ENCODE results near the gene PNMA8C.
"Not testable (repeated sequence)": the region's sequence is repeated elsewhere in the genome, so short reads cannot be mapped to it uniquely, and the experiment has no call there.

The PNMA8C gene

DNA sequence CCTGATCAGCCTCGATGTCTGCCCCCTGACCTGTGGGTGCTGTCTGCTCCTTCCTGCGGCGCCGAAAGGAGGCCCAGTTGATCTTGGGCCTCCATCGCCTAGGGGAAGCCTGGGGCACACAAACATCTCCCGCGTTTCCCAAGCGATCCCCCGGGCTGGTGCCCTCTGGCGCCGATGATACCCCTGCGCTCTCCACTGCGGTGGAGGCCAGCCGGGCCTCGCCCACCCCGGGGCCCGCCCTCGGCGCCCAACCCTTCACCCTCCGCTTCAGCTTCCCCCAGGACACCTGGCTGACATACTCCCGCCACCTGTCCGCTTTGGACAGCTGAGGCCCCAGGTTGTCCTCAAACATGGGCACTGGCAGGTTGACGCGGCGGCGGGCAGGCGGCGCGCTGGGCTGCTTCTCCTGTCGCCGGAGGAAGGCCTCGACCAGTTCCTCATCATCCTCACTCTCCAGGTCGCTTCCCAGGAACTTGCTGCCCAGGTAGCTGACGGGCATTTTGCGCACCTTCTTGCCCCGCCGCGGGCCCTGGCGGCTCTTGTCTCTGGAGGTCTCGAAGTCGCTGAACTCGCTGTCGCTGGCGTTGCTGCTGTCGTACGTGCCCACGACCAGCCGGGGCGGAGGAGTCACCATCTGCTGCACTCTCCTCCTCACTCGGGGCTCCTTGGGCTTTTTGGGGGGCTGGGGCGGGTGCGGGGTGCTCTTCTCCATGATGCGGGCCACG lies 16.6 kb downstream of the PNMA8C start:
- DNase-seq (ENCODE audit: low read depth in 1 of 2, low spot score in 1 of 2): no peak

DNA sequence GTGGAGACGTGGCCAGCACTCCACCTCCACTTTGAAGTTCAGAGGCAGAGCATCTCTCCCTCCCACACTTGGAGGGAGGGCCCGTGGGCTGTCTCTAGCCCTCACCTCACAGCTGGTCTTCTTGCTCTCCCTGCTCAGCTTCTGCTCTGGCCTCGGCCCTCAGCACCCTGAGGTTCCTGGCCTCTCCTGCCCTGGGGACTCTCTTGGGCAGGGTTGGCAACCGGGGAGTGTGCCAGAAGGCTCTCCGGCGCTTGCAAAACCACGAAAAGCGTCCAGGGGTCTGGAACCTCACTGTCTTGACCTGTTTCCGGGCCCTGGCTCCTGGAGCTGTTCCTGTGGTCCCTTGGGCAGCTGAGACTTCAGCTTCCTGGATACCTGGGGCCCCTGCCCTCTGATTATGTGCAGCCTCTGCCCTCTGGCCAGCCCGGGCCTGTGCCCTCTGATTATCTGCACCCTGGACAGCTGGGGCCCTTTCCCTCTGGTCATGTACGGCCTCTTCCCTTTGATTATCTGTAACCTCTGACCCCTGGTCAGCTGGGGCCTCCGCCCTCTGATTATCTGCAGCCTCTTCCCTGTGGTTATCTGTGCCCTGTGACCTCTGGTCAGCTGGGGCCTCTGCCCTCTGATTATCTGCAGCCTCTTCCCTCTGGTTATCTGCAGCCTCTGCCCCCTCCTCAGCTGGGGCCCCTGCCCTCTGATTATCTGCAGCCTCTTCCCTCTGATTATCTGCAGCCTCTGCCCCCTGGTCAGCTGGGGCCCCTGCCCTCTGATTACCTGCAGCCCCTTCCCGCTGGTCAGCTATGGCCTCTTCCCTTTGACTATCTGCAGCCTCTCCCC lies 17.4 kb downstream of the PNMA8C start:
- no peak for DNase-seq (ENCODE audit: low read depth in 1 of 2, low spot score in 1 of 2)

DNA sequence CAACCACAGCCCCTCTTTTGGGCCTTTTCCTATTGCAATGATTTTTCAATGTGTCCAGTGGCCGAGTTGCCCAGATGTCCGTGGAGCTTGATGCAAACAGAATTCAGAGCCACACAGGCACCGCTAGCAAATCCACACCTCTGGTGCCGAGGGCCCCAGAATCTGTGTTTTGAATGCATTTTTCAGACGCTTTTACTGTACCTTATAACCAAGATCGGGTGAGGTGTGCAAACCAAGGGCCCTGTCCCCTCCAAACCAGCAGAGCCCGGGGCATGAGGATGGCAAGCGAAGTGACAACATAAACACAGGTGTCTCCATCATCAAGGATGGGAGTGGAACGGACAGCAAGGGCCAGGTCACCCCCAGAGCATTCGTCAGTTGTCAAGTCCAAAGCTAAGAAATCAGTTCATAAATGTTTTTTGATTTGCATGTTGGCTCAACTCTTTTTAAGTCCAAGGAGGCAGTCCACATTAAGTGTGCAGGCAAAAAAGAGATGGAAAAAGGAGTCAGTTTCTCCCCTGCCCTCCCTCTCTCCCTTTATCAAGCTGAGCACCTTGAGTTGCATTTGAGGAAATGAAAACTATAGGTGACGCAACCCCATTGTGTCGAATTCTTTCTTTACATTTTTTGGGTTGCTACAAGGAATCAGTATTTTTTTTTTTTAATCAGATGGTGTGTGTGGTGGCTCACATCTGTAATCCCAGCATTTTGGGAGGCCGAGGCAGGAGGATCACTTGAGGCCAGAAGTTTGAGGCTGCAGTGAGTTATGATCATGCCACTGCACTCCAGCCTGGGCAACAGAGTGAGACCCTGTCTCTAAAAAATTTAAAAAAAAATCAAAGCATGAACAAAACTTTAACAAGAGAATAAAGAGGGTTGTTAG lies 18.3 kb downstream of the PNMA8C start:
- no peak for DNase-seq (ENCODE audit: low read depth in 1 of 2, low spot score in 1 of 2)

DNA sequence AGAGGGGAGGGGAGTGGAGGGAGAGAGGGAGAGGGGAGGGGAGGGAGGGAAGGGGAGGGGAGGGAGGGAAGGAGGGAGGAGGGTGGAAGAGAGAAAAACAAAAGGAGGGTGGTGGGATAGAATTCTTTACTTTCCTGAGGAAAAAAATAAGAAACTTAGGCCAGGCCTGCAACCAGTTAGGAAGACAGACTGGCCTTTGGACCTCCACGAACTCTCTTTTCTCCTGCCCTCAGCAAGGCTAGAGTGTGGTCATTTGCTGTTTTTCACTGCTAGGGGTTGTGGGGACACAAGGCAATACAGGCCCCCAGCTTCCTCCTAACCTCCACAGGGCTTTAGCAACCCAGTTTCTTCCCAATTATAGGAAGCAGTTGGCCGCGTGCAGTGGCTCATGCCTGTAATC lies 19.5 kb downstream of the PNMA8C start:
- no peak for DNase-seq (ENCODE audit: low read depth in 1 of 2, low spot score in 1 of 2)

DNA sequence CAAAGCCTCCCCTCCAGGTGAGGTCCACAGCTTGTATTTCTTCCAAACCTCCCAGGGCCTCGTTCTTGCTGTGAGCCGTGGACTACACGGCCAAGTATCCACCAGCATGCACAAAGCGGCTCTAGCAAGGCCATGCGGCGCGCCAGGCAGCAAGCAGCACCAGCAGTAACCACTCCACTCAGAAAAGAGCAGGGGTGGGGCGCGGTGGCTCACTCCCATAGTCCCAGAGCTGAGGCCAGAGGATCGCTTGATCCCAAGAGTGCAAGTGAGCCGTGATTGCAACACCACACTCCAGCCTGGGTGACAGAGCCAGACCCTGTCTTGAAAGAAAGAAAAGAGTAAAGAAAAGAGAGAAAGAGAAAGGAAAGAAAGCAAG lies 20.1 kb downstream of the PNMA8C start:
- no peak for DNase-seq (ENCODE audit: low read depth in 1 of 2, low spot score in 1 of 2)

DNA sequence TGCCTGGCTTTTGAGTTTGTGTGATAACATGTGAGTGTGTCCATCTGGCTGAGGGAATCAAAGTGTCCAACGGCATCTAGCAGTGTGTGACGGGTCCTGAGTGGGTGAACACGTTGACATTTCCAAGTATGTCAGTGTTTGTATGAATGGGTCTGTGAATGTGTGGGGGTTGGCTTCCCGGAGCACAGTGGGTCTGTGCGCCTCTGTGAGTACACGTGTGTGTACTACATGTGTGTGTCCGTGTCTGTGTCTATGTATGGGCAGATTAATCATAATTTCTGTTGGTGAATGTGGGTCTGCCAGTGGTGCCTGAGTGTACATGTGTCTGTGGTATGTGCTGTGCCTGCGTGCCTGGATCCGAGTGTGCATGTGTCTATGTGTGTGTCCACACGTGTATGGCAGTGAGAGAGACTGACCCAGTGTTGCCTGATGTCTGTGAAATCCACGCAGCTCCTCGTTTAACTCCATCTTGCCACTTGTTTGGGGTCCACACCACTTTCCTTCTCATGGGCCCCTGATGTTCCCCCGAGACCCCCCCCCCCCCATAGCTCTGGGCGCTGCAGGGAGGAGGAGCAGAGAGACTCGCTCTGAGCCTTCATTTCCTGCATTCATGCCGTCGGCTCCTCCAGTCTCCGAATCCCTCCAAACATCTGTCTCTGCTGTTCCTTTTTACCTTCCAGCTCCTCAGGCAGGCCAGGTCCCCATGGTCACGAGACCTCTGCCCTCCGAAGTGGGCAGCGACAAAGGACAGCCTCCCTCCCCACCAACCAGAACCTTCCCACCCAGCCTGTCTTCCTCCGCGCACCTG lies 20.7 kb downstream of the PNMA8C start:
- DNase-seq (ENCODE audit: low read depth in 1 of 2, low spot score in 1 of 2): no peak

DNA sequence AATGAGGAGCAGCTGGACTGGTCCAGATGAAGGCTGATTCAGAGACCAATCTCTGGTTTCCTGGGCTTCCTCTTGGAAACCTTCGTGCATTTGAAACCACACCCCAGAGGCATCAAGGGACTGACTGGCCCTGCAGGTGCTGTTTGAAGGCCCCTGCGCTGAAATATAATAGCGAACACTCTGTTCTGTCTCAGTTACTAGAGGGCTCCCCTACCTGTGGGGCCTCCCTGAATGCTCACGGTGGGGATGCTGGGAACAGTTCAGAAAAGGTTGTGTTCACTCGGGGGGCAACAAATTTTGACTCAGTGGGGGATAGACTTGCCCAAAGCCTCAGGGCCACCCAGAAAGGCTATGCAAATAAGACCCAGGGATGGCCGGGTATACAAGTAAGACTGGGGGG lies 21.8 kb downstream of the PNMA8C start:
- DNase-seq (ENCODE audit: low read depth in 1 of 2, low spot score in 1 of 2): no peak

DNA sequence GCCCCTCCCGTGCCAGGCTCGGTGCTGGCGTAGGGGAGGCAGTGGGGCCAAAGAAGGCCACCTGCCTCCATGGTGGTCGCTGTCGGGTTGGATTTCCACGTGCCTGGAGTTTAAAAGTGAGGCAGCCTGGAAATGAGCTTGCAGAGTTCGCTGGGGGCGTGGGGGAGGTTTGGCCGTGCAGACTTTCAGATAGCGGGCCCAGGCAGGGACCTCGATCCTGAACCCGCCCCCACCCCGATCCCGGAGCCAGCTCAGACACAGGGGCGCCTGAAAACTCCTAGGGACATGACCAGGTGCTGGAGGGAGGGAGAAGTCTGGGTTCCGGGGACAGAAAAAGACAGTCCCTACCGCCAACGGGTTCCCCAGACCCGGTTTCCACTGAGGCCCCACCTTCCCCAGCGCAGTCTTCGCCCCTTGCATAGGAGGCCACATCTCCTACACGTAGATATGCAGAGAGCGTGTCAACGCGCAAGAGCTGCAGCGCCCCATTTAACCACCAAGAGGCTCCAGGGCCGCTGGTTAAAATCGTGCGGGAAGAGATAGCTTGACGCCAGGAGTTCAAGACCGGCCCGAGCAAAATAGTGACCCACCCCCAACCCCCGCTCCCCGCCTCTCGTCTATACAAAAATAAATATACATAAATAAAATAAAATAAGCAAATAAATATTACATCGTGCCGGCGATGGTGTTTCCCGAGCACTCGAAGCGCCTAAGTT lies 23.8 kb downstream of the PNMA8C start:
- no peak for DNase-seq (ENCODE audit: low read depth in 1 of 2, low spot score in 1 of 2)

DNA sequence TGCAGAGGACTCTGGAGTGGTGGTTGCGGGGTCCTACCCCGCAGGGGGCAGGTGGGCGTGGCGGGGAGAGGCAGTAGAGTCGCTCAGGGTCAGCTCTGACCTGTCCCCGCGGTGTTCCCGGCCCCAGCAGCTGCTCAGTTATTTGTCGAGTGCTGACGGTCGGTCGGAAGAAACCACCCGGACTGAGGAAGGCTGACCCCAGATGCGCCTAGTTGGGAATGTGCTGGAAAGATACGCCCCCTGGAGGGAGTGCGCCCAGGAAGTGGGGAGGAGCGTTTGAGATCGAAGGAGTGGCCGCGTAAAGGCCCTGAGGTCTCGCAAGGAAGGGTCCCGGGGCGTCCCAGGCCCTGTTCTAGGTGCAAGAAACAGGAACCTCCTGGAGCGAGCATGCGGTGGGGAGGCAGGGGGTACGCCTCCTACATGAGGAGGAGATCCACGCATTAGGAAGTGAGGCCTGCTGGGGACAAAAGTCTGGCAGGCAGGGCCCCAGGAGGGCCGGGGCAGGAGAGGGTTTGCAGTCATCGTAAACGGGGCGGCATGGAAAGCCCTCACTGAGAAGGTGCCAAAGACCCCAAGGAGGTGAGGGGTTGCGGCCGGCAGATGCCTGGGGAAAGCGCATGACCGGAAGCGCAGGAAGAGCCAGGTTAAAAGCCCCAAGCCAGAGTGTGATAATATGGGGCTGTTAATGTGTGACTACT lies 24.5 kb downstream of the PNMA8C start:
- no peak for DNase-seq (ENCODE audit: low read depth in 1 of 2, low spot score in 1 of 2)

DNA sequence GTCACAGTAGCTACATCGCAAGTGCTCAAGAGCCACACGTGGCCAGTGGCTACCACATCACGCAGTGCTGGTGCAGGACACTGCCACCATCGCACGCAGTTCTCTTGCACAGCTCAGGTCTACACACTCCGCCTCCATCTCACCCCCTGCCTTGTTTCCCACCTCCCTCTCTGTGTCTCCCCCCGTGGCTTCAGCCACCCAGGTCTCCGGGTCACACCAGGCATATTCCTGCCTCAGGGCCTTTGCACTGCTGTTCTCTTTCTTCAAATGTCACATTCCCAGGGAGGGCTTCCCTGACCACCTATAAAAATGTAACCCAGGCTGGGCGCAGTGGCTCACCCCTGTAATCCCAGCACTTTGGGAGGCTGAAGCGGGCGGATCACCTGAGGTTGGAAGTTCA lies 26.0 kb downstream of the PNMA8C start:
- no peak for DNase-seq (ENCODE audit: low read depth in 1 of 2, low spot score in 1 of 2)

DNA sequence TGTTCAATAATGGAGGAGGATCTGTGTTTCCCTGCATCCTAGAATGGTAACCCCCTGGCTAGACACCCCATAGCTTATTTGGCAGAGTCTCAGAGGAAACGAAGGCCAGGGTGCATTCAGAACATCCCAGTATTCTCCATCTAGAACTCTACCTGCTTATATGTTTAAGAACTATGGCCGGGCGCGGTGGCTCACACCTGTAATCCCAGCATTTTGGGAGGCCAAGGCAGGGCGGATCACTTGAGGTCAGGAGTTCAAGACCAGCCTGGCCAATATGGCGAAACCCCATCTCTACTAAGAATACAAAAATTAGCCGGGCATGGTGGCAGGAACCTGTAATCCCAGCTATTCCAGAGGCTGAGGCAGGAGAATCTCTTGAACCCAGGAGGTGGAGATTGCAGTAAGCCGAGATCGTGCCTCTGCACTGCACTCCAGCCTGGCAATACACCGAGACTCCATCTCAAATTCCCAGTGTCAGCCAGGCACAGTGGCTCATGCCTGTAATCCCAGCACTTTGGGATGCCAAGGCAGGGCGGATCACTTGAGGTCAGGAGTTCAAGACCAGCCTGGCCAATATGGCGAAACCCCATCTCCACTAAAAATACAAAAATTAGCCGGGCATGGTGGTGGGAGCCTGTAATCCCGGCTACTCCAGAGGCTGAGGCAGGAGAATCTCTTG lies 30.8 kb downstream of the PNMA8C start:
- not testable (repeated sequence) for DNase-seq (ENCODE audit: low read depth in 1 of 2, low spot score in 1 of 2)

DNA sequence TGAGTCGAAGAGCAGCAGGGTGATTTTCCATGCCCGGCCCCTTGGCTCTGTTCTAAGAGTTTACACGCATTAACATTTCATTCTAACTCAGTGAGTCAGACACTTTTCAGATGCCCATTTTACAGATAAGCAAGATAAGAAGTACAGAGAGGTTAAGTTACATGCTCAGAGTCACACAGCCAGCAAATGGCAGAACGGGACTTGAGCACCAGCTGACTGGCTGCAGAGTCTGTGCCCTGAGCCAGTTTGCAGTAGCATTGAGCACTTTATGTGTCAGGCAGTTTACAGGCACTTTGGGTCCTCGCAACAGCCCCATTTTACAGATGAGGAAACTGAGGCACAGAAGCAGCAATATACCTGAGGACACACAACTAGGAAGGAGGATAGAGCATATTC lies 34.3 kb downstream of the PNMA8C start:
- DNase-seq (ENCODE audit: low read depth in 1 of 2, low spot score in 1 of 2): no peak

DNA sequence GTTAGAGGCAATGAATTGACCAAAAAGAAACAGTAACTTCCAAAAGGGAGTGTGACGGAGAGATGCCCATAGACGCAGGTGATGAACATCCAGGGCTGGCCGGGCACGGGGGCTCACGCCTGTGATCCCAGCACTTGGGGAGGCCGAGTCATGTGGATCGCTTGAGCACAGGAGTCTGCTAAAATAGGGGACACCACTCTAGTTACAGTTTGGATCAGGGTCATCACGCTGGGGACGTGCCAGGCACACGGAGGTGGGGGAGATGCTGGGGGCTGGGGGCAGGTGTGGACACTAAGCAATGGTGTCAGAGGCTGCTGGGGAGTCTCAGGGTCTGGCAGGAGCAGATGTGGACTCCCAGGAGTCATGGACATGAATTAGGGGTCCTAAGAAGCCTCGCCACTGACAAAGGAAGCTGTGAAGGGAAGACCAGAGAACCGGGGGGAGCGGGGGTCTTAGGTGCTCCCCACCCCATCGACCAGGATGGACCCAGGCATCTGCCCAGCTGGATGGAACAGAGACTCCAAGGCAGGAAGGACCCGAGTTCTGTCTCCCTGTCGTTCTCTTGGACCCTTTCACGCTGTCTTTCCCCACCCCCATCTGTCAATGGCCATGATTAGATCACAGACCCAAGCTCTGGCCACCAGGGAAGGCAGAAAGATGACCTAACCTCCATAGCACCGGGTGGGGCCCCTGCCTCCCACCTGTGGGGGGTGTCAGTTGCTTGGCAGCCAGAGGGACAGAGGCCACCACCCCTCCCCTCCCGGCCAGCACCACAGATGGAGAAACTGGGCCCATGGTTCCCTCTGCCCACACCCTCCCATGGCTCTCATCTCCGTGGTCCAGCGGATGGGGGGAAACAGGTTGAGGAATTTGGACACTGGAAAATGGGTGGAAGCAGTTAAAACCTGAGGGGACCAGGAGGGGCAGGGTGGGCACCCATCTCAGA lies 35.0 kb downstream of the PNMA8C start:
- DNase-seq (ENCODE audit: low read depth in 1 of 2, low spot score in 1 of 2): no peak

DNA sequence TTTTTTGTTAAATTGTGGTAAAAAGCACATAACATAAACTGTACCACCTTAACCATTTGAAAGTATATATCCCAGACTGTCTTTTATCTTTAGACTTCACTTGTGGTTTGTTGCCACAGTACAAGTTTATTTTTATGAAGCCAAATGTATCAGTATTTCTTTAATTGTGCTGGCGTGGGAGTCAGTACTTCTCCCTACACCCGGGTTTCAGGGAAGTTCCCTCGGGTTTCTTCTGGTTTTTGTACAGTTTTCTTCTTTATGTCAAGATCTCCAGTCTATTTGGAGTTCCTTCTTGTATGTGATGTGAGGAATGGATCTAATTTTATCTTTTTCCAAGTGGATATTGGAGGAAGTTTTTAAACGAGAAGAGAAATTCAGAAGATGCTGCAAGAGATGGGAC lies 35.9 kb downstream of the PNMA8C start:
- DNase-seq (ENCODE audit: low read depth in 1 of 2, low spot score in 1 of 2): no peak

DNA sequence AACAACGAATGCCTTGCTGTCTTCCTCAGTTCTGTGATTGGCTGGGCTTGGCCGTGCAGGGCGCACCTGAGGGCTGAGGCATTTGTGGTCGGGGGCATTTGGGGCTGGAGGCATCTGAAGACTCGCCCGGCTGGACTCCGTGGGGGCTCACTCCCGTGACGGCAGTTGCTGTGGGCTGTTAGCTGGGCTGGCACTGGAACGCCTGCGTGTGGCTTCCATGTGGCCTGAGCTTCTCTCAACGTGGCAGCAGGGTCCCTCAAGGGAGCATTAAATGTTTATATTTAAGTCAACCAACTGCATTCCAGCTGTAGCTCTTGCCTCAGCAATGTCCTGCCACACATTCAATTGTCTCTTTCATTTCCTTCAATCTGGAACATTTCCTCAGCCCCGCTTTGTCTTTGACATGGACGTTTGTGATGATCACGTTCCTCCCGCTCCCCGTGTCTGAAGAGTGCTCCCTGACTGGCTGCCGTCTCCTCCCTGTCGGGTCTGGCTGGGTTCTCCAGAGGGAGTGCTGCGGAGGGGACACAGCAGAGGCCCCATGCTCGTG lies 36.4 kb downstream of the PNMA8C start:
- DNase-seq (ENCODE audit: low read depth in 1 of 2, low spot score in 1 of 2): no peak

DNA sequence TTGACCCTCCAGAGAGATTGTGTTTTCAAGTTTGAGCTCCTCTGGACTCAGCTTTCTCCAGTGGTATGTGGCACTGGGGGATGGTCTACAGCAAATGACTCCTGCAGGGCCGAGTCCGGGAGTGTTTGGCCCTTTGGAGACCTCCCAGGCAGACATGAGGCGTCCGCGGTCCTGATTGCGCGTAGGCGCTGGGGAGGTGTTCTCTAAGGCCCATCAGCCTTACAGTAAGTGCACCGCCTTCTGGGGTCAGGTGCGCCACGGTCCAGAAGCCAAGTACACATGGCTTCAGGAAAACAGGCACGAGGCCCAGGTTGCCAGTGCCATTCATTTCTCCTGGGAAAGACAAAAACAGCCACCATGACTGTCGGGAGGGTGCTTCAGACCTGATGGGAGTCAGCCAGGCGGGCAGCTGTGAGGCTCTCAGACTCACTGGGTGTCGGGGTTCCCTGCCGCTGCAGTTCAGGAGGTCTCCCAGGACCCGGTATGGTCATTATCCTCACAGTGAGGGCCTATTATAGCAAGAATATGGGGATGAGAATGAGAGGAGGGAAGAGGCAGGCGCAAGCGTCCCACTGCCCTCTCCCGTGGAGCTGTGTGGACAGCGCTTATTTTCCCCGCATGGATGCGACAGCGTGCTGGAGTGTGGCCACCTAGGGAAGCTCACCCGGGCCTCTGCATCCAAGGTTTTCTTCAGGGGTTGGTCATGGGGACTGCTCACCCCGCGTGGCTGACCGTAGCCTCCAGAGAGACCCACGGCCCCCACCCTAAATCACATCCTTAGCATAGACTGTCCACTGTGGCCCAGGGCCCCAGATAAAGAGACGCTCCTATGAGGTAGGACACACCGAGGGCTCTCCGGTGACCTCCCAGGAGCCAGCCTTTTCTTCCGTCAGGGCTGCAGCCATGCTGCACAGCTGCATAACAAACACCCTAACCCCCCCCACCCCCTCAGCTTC lies 37.2 kb downstream of the PNMA8C start:
- no peak for DNase-seq (ENCODE audit: low read depth in 1 of 2, low spot score in 1 of 2)

DNA sequence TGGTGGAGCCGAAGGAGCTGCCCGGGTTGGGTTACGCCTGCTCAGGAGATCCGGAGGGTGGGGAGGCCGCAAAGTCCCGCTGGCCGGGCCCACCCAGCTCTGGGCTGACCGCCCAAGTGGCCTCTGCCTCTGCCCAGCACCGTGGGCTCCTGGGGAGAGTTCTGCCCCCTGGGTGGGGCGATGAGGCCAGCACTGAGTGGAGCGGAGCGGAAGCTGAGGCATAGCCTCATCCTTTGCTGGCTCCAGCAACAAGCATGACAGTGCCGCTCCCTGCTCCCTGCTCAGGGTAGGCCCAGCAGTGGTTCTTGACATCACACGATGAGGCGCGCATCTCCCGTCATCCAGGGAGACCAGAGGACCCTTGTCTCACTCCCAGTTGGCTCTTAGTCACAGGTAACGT lies 37.9 kb downstream of the PNMA8C start:
- no peak for DNase-seq (ENCODE audit: low read depth in 1 of 2, low spot score in 1 of 2)

Data from activated T-helper 1 cell treated with anti-CD3 and anti-CD28 coated beads, Interleukin-2, amount 50 U/mL, for 16 hours (primary cell).